Fibroblast of lung (primary cell): ENCODE measurements around the gene UBQLNL. TPM values are rescaled to one million over a fixed set of nuclear protein-coding genes. Genes with fewer than 3 reads are reported as not detected.

Experiments
- DNase-seq, 2 donors: peaks; one replicate each; pipeline versions ENCODE4 v3.0.0 to v3.0.0-alpha.2; 2010; ENCODE audit warnings: low read depth in 2 of 2
- H2AFZ ChIP-seq: 2 replicates; pipeline ENCODE4 v1.5.1; 2012; ENCODE audit warnings: low read length, control low read depth, inconsistent platforms
- H3K27ac ChIP-seq: 2 replicates; pipeline ENCODE4 v1.5.1; 2011; ENCODE audit warnings: low read length, control low read depth; ENCODE audit not compliant: insufficient read depth
- H3K27me3 ChIP-seq: 2 replicates; pipeline ENCODE4 v1.5.1; 2011; ENCODE audit warnings: mild to moderate bottlenecking, low read length; ENCODE audit not compliant: control insufficient read depth, insufficient read depth
- H3K36me3 ChIP-seq: 2 replicates; pipeline ENCODE4 v1.5.1; 2011; ENCODE audit warnings: low read length; ENCODE audit not compliant: control insufficient read depth, insufficient read depth
- H3K4me1 ChIP-seq: 2 replicates; pipeline ENCODE4 v1.5.1; 2011; ENCODE audit warnings: low read length; ENCODE audit not compliant: control insufficient read depth, insufficient read depth; ENCODE audit errors: extremely low read depth
- H3K4me2 ChIP-seq: 2 replicates; pipeline ENCODE4 v1.5.1; 2011; ENCODE audit warnings: low read length, control low read depth; ENCODE audit not compliant: insufficient read depth; ENCODE audit errors: extremely low read depth
- H3K4me3 ChIP-seq, 4 experiments: fragments of 200-600 bp in 1 of 4; sonication (generic) in 1 of 4; replicated peaks in 1 of 4; 2 replicates each; pipeline ENCODE4 v1.5.1; 2011 to 2016; ENCODE audit warnings: low read length in 4 of 4, low read depth in 3 of 4, mild to moderate bottlenecking in 3 of 4, control low read depth in 2 of 4, inconsistent platforms in 1 of 4, mixed read lengths in 1 of 4; ENCODE audit not compliant: insufficient read depth in 1 of 4; ENCODE audit errors: control extremely low read depth in 1 of 4
- H3K79me2 ChIP-seq: 2 replicates; pipeline ENCODE4 v1.5.1; 2012; ENCODE audit warnings: mild to moderate bottlenecking, low read length, inconsistent platforms; ENCODE audit not compliant: control insufficient read depth, insufficient read depth
- H3K9ac ChIP-seq: 2 replicates; pipeline ENCODE4 v1.5.1; 2011; ENCODE audit warnings: mild to moderate bottlenecking, low read length, control low read depth; ENCODE audit not compliant: insufficient read depth
- H3K9me3 ChIP-seq: 2 replicates; pipeline ENCODE4 v1.5.1; 2012; ENCODE audit warnings: low read depth, low read length; ENCODE audit not compliant: control insufficient read depth, insufficient read depth
- H4K20me1 ChIP-seq: 2 replicates; pipeline ENCODE4 v1.5.1; 2011; ENCODE audit warnings: low read length; ENCODE audit not compliant: control insufficient read depth, insufficient read depth; ENCODE audit errors: extremely low read depth
- CTCF ChIP-seq, 2 donors: IDR thresholded peaks in 1 of 2; conservative IDR thresholded peaks in 1 of 2; 1 replicate in 1 of 2; 2 replicates in 1 of 2; pipeline ENCODE4 v1.5.1; 2011 to 2012; ENCODE audit warnings: low read length in 2 of 2, control low read depth in 1 of 2, inconsistent platforms in 1 of 2, low read depth in 1 of 2, mild to moderate bottlenecking in 1 of 2
- EZH2 ChIP-seq: IDR thresholded peaks from 2 replicates; pipeline ENCODE4 v1.5.1; 2012; ENCODE audit warnings: low read length, control low read depth, mild to moderate bottlenecking; ENCODE audit errors: missing control alignments
- polyA plus RNA-seq, 2 donors: library from polyadenylated mRNA; depleted of rRNA in 1 of 2; stranded (reverse) in 1 of 2; unstranded in 1 of 2; fragments of >200 nt; gene quantifications; 2 replicates each; pipeline ENCODE4 v1.2.1, GENCODE V29; 2011 to 2012; ENCODE audit warnings: missing spikeins in 1 of 2
- total RNA-seq: library from RNA; depleted of rRNA; stranded (reverse); fragments of >200 nt; gene quantifications from 2 replicates; pipeline ENCODE4 v1.2.1, GENCODE V29; 2014

Gene UBQLNL
- total and polyA plus RNA-seq, 2 donors (not counting 1 experiment from before 2014, with no cell fraction given), result 0.09 to 0.17 TPM

- DNase-seq, result no peak
- TF ChIP-seq CTCF (conservative IDR thresholded peaks at IDR 0.05 in 1 of 2, IDR thresholded peaks at IDR 0.05 in 1 of 2; ENCODE audit: low read depth in 1 of 2, low read length in 2 of 2) (no peak), EZH2 (no peak)
- H3K4me1 ChIP-seq, result no peaks in the 10 kb centered on the region
- no peaks in the 10 kb centered on the region for H3K9me3 ChIP-seq
- no peaks in the 10 kb centered on the region for H3K27me3 ChIP-seq
- H3K36me3 ChIP-seq, result no peaks in the 10 kb centered on the region
- no peaks in the 10 kb centered on the region for H3K79me2 ChIP-seq
- no peak overlapping the region for H3K4me3 ChIP-seq
- no peak overlapping the region for H3K4me2 ChIP-seq
- H4K20me1 ChIP-seq, result no peaks in the 10 kb centered on the region
- no peak overlapping the region for H2AFZ ChIP-seq
- H3K9ac ChIP-seq, result no peak overlapping the region
- H3K27ac ChIP-seq, result no peak overlapping the region
Observed at GRCh38 chr11:5489576-5490357, 26.7 kb downstream of the UBQLNL start.

DNA sequence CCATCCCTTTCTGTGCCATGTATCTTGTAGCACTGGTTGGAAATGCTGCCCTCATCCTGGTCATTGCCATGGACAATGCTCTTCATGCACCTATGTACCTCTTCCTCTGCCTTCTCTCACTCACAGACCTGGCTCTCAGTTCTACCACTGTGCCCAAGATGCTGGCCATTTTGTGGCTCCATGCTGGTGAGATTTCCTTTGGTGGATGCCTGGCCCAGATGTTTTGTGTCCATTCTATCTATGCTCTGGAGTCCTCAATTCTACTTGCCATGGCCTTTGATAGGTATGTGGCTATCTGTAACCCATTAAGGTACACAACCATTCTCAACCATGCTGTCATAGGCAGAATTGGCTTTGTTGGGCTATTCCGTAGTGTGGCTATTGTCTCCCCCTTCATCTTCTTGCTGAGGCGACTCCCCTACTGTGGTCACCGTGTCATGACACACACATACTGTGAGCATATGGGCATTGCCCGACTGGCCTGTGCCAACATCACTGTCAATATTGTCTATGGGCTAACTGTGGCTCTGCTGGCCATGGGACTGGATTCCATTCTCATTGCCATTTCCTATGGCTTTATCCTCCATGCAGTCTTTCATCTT is 27.6 kb downstream of the UBQLNL start:
- Histone ChIP-seq H3K9ac (no peak overlapping the region), H3K9me3 (no peaks in the 10 kb centered on the region), H3K27ac (no peak overlapping the region), H3K79me2 (no peaks in the 10 kb centered on the region), H3K4me3 (no peak overlapping the region), H4K20me1 (no peaks in the 10 kb centered on the region), H3K4me2 (no peak overlapping the region), H3K36me3 (no peaks in the 10 kb centered on the region), H3K27me3 (no peaks in the 10 kb centered on the region), H2AFZ (no peak overlapping the region), H3K4me1 (no peaks in the 10 kb centered on the region)
- TF ChIP-seq EZH2, result no peak
- no peak for DNase-seq

DNA sequence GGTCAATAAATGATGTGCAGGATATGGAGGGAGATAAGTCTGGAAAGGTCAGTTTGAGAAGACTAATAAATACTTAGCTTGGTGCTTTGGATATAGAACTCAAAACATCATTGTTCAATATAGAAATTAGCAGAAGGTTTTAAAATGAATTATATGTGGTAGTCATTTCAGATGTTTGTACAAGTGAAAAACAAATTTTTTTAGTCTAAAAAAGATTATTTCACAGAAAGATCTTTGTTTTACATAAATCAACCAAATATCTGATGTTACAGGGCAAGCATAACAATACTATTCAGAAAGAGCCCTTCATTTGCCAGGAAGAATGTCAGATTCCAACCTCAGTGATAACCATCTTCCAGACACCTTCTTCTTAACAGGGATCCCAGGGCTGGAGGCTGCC is 28.1 kb downstream of the UBQLNL start, which contains the start of gene OR52D1:
Gene OR52D1 (plus strand): TSS at position 301 of the 400 bp plus-strand sequence. CDS start 22 bp downstream, at position 323.
- H2AFZ ChIP-seq, result no peak within 1 kb of the TSS
- H3K36me3 ChIP-seq, result no peaks in the 10 kb centered on the region
- H3K9ac ChIP-seq, result no peak within 1 kb of the TSS
- DNase-seq, result no peak
- no peaks in the 10 kb centered on the region for H3K4me1 ChIP-seq
- no peak within 1 kb of the TSS for H3K4me3 ChIP-seq
- H3K27me3 ChIP-seq, result no peaks in the 10 kb centered on the region
- TF ChIP-seq EZH2 (no peak), CTCF (conservative IDR thresholded peaks at IDR 0.05 in 1 of 2, IDR thresholded peaks at IDR 0.05 in 1 of 2; ENCODE audit: low read depth in 1 of 2, low read length in 2 of 2) (no peak)
- no peak within 1 kb of the TSS for H3K4me2 ChIP-seq
- H4K20me1 ChIP-seq, result no peaks in the 10 kb centered on the region
- no peaks in the 10 kb centered on the region for H3K79me2 ChIP-seq
- no peak within 1 kb of the TSS for H3K27ac ChIP-seq
- H3K9me3 ChIP-seq, result no peaks in the 10 kb centered on the region
